ENCODE measurements around the gene SLIT1. TPM values are rescaled to one million over a fixed set of nuclear protein-coding genes. Genes with fewer than 3 reads are reported as not detected.

SLIT1 gene
- total and polyA plus RNA-seq, 2 of the 8 experiments (the other 6 are each of a cell fraction or from before 2014, with no cell fraction given): 0.70 to 0.88 TPM

- TF ChIP-seq CTCF (IDR thresholded peaks at IDR 0.05; ENCODE audit: control extremely low read depth in 1 of 3, insufficient read depth in 1 of 3, low read depth in 1 of 3, low read length in 3 of 3) (no peak), RFX5 (IDR thresholded peaks at IDR 0.05; ENCODE audit: borderline replicate concordance, low read depth, low read length) (no peak), SIX5 (IDR thresholded peaks at IDR 0.05; ENCODE audit: low read depth, low read length) (no peak), SUZ12 (IDR thresholded peaks at IDR 0.05; ENCODE audit: low read length) (no peak), USF2 (IDR thresholded peaks at IDR 0.05; ENCODE audit: low read length) (no peak)
Observed at GRCh38 chr10:96955794-96956193, 230.0 kb downstream of the SLIT1 start (continued).

Measured in H1 (cell line).